ENCODE measurements around the gene CCL4. TPM values are rescaled to one million over a fixed set of nuclear protein-coding genes. Genes with fewer than 3 reads are reported as not detected.

Gene CCL4
- total RNA-seq, 1 experiment from 2014 or later: 0.51 TPM

- Histone ChIP-seq H3K27me3 (ENCODE audit: control insufficient read depth, insufficient read depth, low read length) (peaks cover 5% of the 10 kb centered on the region), H3K36me3 (ENCODE audit: control insufficient read depth, insufficient read depth, low read length) (no peaks in the 10 kb centered on the region), H3K27ac (ENCODE audit: low read length) (no peak overlapping the region), H3K4me1 (ENCODE audit: control insufficient read depth, insufficient read depth, low read length) (no peaks in the 10 kb centered on the region), H3K4me3 (ENCODE audit: low read depth in 2 of 2, low read length in 2 of 2) (no peak overlapping the region), H3K9me3 (ENCODE audit: control insufficient read depth, insufficient read depth, low read depth, low read length) (no peaks in the 10 kb centered on the region)
- intact Hi-C loops (cut with micrococcal nuclease; ENCODE audit: unreplicated experiment): no loop called here
- no TSS peak for BruUV-seq (replicated peaks)
- DNase-seq (ENCODE audit: low read depth, low spot score) (no peak), ATAC-seq (no peak)
- TF ChIP-seq REST (IDR thresholded peaks at IDR 0.05; ENCODE audit: insufficient read depth in 1 of 2, low read depth in 2 of 2, low read length in 1 of 2) (no peak), SIN3A (IDR thresholded peaks at IDR 0.05; ENCODE audit: borderline replicate concordance, insufficient read depth, low read depth, low read length) (no peak), TCF7L2 (IDR thresholded peaks at IDR 0.05; ENCODE audit: low read depth, low read length) (no peak), POLR2AphosphoS5 (IDR thresholded peaks at IDR 0.05; ENCODE audit: low read depth, low read length) (no peak), CTCF (IDR thresholded peaks at IDR 0.05) (no peak)
- CTCF ChIA-PET: no interaction called here
- in situ Hi-C loops (cut with HindIII; ENCODE audit: low pct_unique_long_range_greater_than_20kb, low sequenced_read_pairs): no loop called here
- POLR2A ChIA-PET: no interaction called here
These were observed 34.5 kb upstream of the CCL4 start for GRCh38 chr17:36069136-36069535.

GRCh38 chr17:36070427-36070826 is 33.2 kb upstream of the CCL4 start:
- BruUV-seq (replicated peaks): no TSS peak

More at GRCh38 chr17:36070427-36070826, 33.2 kb upstream of the CCL4 start:
- no peak for TF ChIP-seq CTCF (IDR thresholded peaks at IDR 0.05)
- no peak for TF ChIP-seq SIN3A (IDR thresholded peaks at IDR 0.05; ENCODE audit: borderline replicate concordance, insufficient read depth, low read depth, low read length)
- TF ChIP-seq REST (IDR thresholded peaks at IDR 0.05; ENCODE audit: insufficient read depth in 1 of 2, low read depth in 2 of 2, low read length in 1 of 2): no peak
- TF ChIP-seq TCF7L2 (IDR thresholded peaks at IDR 0.05; ENCODE audit: low read depth, low read length): no peak
- no peak for TF ChIP-seq POLR2AphosphoS5 (IDR thresholded peaks at IDR 0.05; ENCODE audit: low read depth, low read length)
- in situ Hi-C loops (cut with HindIII; ENCODE audit: low pct_unique_long_range_greater_than_20kb, low sequenced_read_pairs) (no loop called here), intact Hi-C loops (cut with micrococcal nuclease; ENCODE audit: unreplicated experiment) (no loop called here)
- Histone ChIP-seq H3K4me3 (ENCODE audit: low read depth in 2 of 2, low read length in 2 of 2) (no peak overlapping the region), H3K27ac (ENCODE audit: low read length) (no peak overlapping the region), H3K4me1 (ENCODE audit: control insufficient read depth, insufficient read depth, low read length) (no peaks in the 10 kb centered on the region), H3K27me3 (ENCODE audit: control insufficient read depth, insufficient read depth, low read length) (peaks cover 10% of the 10 kb centered on the region), H3K36me3 (ENCODE audit: control insufficient read depth, insufficient read depth, low read length) (no peaks in the 10 kb centered on the region), H3K9me3 (ENCODE audit: control insufficient read depth, insufficient read depth, low read depth, low read length) (no peaks in the 10 kb centered on the region)
- CTCF ChIA-PET: no interaction called here
- POLR2A ChIA-PET: interaction anchor here (1.6 kb wide), 1 partner anchor 94 kb away, joined by 6 read pairs; no protein-coding TSS in a partner anchor
- ATAC-seq: no peak
- DNase-seq (ENCODE audit: low read depth, low spot score): no peak
